GM19395 (cell line): ENCODE results near the gene FHL3.
"Not testable (repeated sequence)": the region's sequence is repeated elsewhere in the genome, so short reads cannot be mapped to it uniquely, and the experiment has no call there.

Experiments used
- ATAC-seq: cut with Tn5 transposase; IDR thresholded peaks from one replicate; pipeline ENCODE4 v1.9.1; 2021; ENCODE audit warnings: mild to moderate bottlenecking, moderate library complexity; ENCODE audit not compliant: unreplicated experiment

Gene FHL3

DNA sequence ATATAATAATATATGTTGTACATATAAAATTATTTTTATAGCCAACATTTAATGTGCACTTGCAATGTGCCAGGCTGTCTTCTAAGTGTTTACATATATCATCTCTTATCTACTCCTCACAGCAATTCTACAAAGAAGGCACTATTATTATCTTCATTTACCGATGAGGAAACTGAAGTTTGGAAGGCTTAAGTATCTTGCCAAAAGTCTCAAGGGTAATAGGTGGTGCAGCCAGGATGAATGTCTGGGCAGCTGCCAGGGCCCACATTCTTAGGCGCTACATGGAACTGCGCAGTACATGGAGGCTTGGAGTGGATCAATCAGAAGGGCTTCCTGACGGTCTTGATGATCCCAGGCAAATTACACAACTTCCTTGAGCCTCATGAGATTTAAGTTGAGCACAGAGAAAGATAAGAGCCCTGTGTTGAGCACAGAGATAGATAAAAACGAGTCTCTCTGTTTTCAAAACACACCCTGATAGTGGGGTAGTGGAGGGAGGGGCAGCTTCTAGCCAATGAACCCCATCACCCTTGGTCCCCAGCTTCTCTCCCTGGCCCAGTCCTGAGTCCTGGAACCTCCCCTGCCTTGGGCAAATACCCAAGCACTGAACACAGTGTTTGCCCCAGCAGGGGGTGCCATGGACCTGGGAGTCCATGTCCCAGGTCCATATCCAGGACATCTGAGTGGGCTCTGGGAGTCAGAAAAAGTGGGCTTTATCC lies 32.1 kb upstream of the FHL3 start:
- ATAC-seq, result no peak

DNA sequence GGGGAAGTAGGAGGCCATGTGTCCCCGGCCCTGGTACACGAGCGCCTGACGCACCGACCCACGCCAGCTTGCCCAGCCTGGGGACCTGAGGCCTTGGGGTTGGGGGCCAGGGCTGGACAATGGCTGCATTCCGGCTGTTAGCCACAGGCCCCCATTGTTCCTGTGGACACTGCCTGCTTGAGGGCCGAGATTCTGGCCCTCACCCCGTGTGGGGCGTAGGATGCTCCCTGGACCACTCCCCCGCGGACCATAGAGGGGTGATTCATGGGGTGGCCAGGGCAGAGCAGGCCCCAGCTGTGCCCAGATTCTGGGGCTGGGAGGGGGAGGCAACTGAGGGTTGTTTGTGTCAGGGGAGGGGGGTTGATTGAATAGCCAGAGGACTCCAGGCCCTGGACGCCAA lies 29.6 kb upstream of the FHL3 start:
- ATAC-seq, result no peak

DNA sequence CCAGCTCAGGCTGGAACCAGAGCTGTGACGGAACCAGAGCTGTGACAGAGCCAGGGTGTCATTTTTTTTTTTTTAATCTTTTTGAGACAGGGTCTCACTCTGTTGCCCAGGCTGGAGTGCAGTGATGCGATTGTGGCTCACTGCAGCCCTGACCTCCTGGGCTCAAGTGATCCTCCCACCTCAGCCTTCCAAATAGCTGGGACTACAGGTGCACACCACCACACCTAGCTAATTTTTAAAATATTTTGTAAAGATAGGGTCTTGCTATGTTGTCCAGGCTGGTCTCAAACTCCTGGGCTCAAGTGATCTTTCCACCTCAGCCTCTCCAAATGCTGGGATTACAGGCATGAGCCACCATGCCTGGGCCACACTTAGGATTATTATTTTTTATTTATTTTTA lies 27.7 kb upstream of the FHL3 start:
- not testable (repeated sequence) for ATAC-seq

DNA sequence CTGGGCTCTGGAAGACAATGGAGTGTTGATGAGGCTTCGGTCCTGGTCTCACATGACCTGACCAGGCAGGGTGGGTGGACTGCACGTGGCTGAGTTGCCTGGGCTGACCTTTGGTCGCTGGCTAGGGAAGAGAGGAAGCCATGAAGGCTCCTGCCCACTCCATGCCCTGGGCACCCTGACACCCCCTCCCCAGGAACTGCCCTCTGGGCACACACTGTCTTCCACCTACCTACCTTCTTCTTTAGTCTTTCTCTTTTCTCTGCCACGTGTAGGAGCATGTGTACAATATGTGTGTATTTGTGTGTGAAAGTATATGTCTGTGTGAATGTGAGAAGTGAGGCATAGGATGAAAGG lies 26.2 kb upstream of the FHL3 start:
- no peak for ATAC-seq

DNA sequence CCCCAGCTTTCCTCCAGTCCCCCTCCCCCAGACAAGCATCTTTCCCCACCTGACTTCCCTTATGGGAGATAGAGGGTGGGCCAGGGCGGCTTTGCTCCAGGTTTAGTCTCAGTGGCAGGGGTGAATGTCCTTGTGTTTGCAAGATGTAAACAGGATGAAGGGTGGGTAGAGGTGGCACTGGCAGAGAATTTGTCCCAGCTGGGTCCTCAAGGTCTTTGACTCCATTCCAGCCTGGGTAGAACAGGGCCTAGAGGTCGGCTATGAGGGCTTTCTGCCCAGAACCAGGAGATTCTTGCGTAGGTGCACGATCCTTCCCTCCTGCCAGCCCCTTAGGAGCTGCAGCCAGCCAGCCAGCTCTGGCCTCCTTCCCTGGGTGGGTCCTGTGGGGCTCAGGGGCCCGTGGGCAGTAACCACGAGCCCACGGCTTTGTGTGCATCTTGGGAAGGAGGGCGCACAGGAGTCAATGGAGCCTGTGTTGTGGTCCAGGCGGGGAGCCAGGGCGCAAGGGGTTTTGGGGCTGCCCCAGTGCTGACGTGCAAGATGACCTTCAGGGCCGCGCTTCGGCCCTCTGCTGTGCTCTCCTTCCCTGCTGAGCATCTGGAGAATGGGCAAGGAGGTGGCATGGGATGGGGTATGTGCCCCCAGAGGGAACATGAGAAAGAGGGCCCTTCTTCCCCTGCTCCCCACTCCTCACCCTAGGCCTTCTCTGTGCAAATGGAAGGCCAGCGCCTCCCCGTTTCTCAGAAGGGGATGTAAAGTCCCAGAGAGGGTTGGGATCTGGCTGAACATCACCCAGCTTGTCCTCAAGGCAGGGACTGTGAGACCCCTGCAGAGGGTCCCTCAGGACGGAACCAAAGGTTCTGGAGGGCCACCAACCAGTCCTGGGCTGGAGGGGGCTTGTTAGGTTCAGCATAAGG lies 25.5 kb upstream of the FHL3 start:
- no peak for ATAC-seq

DNA sequence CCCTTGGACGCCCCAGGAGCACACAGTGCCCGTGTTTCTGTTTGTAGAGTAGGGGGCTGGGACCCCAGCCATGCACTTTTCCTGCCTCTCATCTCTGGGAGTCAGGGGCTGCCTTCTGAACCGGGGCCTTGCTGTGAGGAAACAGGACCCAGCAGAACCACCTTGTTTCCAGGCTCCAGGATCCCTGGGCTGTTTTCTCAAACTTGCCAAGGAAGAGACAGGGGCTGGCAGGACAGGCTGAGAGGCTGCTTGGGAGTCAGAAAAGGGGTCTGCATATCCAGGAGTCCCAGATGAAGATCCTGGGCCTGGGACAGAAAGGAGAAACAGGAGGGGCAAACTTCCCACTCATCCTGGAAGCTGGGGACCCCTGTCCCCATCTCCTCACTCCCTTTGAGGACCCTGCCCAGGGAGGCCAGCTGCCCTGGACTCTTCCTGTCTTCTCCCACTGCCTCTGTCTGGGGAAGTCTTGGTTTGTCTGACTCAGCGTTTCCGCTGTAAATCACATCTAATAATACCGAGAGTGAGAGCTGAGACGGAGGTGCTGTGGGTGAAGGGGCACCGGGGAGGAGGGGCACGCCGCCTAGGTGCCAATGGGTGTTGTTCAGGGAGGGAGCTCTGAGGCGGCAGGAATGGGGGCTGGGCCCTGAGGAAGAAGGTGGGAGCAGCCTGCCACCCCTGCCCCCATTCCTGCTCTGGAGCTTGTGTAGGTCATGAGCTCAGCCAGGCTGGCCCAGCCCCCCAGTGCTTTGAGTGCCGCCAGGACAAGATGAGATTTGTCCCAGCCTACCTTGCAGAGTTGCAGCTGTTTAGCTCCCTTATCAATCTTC lies 24.6 kb upstream of the FHL3 start:
- peak; percentile 45 for ATAC-seq

DNA sequence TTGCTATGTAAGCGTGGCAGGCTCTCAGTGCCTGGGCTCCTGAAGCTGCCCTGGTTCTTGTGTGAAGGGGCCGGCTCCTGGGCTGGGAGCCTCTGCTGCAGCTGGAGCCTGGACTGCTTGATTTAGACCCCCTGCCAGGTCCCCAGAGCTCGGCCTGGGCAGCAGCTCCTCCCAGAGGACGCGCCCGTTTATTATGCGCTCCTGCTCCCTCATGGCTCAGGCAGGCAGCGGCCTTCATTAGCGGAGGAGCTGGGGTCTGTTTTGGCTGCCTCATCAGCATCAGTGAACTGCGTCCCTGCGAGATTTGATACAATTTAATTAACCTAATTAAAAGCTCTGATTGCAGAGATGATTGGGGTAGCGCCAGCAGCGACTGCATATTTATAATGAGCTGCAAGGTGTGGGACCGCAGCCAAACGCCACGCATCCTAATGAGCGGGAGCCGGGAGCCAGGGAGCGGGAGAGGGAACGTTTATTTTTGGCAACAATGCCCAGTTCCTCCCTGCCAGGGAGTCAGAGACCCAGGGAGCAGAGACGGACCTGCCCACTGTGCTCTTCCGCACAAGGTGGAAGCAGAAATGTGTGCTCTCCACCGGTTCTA lies 23.9 kb upstream of the FHL3 start:
- ATAC-seq, result no peak

DNA sequence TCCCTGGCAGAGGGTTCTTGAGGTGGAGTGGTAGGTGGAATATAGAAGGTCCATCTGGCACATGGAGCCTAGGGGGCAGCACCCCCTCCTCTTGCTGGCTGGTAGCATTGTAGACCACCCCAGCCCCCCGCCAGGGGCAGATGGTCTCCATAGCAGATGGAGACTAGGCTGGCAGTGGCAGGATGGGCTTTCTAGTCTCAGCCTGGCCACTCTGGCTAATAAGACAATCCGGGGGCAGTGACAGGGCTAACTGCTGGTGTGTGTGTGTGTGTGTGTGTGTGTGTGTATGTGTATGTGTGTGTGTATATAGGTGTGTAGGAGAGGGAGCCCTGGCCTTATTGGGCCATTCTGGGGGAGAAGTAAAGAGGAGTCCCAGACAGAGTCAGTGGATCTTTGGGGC lies 23.4 kb upstream of the FHL3 start:
- no peak for ATAC-seq

DNA sequence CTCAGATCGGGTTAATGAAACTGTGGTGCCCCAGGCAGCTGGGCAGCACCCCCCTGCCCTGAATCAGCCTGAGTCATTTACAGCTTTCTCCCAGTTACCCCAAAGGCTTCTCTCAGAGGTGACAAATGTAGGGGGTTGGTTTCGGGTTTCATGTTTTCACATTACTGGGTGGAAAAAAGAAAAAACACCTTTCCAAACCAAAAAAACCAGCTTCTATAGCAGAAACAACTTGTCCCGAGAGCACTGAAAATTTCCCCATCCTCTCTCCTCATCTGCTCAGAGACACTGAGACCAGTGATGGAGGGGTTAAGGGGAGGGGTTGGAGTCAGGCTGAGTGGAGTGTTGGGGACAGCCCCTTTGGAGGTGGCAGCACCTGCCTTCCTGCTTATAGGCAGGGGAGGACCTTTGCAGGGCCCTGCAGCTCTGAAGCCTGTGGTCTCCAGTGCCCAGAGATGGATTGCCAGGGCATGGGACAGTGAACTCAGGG lies 22.8 kb upstream of the FHL3 start:
- peak; percentile 75 for ATAC-seq

DNA sequence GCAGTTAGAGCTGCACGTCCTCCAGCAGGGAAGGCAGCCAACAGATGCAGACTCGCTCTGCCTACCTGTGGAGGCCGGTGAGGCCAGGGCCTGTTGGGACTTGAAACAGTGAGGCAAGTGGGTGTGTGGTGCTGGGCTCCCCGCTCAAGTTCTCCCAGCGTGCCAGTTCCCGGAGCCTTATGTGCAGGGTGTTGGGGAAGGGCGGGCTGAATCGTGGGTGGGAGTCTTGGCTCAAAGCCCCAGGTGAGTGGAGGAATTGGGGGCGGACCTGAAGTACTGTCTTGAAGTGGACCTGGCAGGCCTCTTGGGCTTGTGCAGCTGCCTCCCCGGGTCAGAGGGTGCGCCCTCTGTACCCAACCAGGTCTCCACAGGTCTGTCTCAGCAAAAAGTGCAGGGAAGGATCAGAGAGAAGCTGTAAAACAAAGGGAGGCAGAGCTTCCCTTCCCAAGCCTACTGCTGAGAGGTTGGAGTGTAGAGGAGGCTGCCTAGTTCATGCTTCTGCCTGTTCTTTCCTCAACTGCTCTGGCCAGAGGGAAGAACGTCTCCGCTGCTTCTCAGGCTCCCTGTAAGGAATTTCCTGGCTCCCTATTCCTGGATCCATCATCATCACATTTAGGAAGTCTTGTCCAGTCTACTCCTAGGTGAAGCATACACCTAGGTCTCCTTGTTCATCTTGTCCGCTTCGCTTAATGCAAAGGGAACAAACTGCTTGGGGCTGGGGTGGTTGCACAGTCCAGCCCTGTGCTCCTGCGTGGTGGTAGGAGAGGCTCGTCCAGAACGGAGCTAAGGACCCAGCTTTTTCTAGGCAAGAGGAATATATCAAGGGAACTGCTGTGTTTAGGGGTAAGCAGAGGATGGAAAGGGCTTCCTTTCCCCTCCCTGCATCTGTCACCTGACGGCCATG lies 22.1 kb upstream of the FHL3 start:
- ATAC-seq, result no peak

DNA sequence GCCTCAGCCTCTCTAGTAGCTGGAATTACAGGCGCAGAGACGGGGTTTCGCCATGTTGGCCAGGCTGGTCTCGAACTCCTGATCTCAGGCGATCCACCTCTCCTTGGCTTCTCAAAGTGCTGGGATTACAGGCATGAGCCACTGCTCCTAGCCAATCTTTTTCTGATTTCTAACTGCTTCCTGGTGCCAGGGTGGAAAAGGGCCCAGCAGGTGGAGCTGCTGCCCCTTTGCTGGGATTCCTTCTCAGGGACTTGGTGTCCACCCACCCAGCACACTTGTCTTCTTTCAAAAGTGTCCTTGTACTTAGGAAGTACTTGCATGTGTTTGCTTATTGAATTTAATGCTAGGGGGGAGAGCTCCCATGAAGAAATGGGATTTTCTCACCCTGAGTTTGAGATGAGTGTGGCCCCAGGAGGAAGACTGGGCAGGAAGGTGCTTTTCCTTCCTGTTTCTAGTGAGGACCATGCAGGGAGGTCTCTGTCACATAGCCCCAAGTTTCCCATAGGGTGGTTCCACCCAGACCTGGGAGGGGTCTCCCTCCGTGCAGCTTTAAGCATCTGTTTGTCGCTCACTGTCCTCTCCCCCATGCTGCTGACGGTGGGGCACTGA lies 21.4 kb upstream of the FHL3 start:
- no peak for ATAC-seq

DNA sequence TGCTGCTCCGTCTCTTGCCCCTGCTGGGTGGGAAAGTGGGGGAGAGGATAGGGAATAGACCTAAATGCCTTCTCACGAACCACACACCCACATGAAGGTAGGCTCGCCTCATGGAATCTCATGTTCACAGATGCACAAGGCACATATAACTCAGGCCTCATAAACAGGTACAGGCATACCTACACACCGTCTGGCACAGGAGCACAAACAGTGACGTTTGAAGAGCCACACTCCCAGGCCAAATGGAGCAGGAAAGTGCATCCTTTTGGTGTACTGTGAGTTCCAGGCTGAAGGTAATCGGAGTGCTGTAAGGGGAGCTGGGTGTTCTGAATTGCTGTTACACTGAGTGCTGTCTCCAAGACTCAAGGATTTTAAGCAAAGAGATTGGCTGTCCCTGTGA lies 20.4 kb upstream of the FHL3 start:
- ATAC-seq, result no peak

DNA sequence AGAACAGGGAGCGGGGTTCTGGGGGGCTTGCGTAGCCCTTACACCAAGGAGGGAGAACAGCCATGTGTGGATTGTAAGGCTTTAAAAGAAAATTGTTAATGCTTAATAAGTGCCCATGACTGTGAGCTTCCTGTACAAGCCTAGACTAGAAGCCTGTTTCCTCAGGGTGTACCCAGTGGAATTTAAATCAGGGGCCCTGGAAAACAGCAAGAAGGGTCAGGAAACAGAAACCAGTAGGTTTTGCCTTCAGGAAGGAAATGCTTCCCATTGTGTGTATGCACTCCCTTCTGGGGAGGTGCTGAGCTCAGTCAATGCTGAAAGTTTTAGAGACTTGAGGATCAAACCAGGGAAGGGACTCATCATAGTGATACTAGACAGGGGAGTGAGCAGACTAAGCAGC lies 19.9 kb upstream of the FHL3 start:
- ATAC-seq, result no peak

DNA sequence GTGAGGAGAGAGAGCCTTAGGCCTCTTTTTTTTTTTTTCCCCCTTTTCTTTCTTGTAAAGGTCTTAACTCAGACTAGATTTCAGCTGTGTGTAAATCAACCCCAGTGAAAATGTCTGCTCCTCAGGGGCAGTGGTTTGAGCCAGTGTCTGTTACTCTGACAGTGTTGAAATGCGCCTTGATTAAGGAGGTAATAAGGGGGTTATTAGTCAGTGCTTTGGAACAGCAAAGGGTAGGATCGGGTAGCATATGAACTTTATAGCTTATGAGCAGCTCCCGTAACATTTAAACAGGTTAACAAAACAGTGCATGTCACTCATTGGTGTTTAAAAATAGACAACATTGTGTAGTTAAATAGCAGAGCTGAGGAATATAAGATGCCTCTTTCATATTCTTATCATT lies 17.5 kb upstream of the FHL3 start:
- ATAC-seq, result no peak

DNA sequence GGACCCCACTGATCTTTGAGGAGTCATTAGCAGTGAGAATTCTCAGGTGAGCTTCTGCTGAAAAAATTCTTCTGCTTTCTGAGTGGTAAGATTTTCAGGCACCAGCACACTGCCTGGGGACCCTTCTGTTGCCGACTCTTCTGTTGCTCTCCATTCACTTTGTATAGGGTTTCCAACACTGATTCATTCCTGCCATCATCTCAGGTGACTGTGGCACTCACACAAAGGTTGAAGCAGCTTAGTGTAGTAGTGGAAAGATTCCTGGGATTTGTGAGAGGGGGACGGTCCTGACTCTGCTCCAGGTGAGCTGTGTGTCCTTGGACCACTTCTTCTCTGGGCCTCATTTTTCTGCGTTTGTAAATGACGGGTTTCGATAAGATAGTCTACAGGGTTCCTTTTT lies 16.7 kb upstream of the FHL3 start:
- no peak for ATAC-seq

DNA sequence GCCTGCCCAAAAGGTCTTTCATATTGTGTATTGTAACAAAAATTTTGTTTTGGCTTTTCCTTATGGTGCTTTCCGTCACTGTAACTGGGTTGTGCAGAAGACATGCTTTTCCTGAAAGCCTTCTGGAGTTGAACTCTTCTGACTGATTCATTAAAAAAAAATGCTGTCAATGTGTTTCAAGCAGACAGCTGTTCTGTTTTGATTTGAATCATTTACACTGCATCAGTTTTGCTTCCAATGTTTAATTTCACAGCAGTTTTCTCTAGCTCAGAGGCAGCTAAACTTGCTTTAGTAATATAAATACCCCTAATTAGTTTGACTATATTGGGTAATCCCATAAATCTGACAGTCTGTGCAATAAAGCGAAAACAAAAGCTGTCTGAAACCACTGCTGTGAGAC lies 15.1 kb upstream of the FHL3 start:
- ATAC-seq, result no peak

DNA sequence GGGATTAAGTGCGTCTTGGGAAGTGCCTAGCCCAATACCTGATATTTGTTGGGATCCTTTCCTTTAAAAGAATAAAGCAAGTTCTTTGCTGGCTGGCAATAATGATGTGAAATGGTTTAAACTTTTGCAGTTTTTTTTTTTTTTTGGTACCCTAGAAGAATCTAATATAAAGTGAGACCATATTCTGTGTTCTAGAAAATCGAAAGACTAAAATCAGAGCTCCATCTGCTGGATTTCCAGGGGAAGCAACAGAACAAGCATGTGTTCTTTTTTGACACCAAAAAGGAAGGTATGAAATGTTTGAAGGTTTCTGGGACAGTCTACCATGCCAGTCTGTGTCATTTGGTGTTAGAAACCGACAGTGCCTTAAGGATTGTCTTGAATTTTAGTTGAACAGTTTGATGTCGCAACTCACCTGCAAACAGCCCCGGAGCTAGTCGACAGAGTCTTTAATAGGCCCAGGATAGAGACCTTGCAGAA lies 13.6 kb upstream of the FHL3 start:
- ATAC-seq, result no peak

DNA sequence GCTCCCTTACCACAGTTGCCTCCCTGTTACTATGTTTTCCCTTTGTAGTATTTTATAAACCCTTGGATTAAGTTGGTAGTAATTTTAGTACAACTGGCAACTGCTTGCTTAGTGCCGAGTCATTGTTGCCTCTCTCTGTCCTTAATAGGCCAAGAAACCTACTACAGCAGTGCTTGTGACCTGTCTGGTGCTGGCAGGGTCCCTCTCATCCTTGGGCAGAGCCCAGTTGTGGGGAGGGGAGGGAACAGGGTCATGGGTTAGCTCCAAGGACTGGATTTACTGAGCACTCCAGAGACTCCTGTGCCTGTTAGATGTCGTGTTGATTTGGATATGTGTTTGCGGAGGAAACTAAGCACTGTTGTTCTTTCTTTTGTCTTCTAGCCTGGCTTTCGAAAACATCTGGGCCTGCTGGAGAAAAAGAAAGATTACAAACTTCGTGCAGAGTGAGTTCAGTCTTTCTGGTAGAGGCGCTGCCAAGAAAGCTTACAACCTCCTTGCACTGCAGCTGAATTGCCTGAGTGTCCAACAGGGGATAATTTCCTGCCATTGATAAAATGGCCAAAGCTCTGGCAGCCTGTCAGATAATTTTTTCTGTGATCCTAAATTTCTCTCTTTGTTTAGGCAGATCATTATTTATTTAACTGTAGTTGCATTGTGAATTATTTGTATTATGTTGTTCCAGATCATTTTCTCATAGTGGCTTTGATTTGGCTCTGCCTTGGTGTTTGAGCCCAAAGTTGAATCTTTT lies 10.8 kb upstream of the FHL3 start:
- ATAC-seq, result no peak
